Fibroblast of the aortic adventitia (primary cell): ENCODE measurements around the gene BAZ2B. TPM values are rescaled to one million over a fixed set of nuclear protein-coding genes. Genes with fewer than 3 reads are reported as not detected.

Experiments
- DNase-seq: peaks from one replicate; pipeline ENCODE4 v3.0.0-alpha.2; 2010; ENCODE audit warnings: low read depth
- H3K4me3 ChIP-seq: 2 replicates; pipeline ENCODE4 v1.5.1; 2011; ENCODE audit warnings: low read depth, mild to moderate bottlenecking, control low read depth, low read length, moderate library complexity
- total RNA-seq: library from RNA; depleted of rRNA; stranded (reverse); fragments of >200 nt; gene quantifications from 2 replicates; pipeline ENCODE4 v1.2.3, GENCODE V29; 2012; ENCODE audit warnings: low replicate concordance
- TF ChIP-seq, protein P1 (sequence below): IDR thresholded peaks from 2 replicates; pipeline ENCODE4 v1.5.1; 2011; ENCODE audit warnings: mild to moderate bottlenecking, low read length, control low read depth, inconsistent platforms; ENCODE audit not compliant: insufficient read depth

BAZ2B gene, protein sequence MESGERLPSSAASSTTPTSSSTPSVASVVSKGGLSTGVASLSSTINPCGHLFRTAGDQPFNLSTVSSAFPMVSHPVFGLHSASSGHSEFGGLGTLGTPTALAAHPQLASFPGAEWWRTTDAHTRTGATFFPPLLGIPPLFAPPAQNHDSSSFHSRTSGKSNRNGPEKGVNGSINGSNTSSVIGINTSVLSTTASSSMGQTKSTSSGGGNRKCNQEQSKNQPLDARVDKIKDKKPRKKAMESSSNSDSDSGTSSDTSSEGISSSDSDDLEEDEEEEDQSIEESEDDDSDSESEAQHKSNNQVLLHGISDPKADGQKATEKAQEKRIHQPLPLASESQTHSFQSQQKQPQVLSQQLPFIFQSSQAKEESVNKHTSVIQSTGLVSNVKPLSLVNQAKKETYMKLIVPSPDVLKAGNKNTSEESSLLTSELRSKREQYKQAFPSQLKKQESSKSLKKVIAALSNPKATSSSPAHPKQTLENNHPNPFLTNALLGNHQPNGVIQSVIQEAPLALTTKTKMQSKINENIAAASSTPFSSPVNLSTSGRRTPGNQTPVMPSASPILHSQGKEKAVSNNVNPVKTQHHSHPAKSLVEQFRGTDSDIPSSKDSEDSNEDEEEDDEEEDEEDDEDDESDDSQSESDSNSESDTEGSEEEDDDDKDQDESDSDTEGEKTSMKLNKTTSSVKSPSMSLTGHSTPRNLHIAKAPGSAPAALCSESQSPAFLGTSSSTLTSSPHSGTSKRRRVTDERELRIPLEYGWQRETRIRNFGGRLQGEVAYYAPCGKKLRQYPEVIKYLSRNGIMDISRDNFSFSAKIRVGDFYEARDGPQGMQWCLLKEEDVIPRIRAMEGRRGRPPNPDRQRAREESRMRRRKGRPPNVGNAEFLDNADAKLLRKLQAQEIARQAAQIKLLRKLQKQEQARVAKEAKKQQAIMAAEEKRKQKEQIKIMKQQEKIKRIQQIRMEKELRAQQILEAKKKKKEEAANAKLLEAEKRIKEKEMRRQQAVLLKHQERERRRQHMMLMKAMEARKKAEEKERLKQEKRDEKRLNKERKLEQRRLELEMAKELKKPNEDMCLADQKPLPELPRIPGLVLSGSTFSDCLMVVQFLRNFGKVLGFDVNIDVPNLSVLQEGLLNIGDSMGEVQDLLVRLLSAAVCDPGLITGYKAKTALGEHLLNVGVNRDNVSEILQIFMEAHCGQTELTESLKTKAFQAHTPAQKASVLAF (N-terminal part only)
- 72.3 and 115 TPM in 2 replicates for total RNA-seq

DNA sequence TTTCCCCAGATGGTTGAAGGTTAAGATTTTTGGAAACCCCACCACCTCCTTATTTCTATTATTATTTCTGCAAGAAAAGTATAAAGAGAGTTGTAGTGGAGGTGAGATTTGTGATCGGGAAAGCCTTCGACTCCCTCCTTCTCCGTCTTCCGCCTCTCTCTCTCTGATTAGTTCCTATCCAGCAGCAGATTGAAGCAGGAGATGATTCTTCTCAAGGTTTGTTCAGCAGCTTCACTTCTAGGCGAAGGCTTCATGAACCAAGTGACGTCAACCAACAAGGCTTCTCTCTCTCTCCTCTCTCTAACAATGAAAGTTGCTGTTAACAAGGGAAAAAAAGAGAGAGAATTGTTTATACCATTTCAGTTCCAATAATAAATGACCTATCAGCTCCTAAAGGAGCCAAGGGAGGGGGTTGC, at the start of gene BAZ2B:
Gene BAZ2B (minus strand): TSS at position 263 of the 416 bp plus-strand sequence. CDS start 137,829 bp downstream, outside the sequence.
- TF ChIP-seq, protein P1, sequence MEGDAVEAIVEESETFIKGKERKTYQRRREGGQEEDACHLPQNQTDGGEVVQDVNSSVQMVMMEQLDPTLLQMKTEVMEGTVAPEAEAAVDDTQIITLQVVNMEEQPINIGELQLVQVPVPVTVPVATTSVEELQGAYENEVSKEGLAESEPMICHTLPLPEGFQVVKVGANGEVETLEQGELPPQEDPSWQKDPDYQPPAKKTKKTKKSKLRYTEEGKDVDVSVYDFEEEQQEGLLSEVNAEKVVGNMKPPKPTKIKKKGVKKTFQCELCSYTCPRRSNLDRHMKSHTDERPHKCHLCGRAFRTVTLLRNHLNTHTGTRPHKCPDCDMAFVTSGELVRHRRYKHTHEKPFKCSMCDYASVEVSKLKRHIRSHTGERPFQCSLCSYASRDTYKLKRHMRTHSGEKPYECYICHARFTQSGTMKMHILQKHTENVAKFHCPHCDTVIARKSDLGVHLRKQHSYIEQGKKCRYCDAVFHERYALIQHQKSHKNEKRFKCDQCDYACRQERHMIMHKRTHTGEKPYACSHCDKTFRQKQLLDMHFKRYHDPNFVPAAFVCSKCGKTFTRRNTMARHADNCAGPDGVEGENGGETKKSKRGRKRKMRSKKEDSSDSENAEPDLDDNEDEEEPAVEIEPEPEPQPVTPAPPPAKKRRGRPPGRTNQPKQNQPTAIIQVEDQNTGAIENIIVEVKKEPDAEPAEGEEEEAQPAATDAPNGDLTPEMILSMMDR = no peak
- H3K4me3 ChIP-seq = peak within 1 kb of the TSS; percentile 81
- DNase-seq = peak; percentile 84

DNA sequence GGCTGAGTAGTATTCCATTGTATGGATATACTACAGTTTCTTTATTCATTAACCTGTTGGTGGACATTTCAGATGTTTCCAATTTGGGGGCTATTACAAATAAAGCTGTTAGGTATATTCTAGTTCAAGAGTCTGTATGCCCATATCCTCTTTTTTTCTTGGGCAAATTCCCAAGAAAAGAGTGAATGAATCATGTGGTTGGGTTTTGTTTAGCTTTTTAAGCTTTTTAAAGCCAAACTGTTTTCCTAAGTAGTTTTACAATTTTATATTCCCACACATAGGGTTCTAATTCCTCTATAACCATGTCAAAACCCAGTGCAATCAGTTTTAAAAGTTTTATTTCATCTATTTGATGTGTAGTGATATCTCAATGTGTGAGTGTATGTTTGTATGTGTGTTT, 44.9 kb upstream of the BAZ2B start:
- no peak overlapping the region for H3K4me3 ChIP-seq
- TF ChIP-seq, protein P1 = no peak
- DNase-seq = peak; percentile 43

DNA sequence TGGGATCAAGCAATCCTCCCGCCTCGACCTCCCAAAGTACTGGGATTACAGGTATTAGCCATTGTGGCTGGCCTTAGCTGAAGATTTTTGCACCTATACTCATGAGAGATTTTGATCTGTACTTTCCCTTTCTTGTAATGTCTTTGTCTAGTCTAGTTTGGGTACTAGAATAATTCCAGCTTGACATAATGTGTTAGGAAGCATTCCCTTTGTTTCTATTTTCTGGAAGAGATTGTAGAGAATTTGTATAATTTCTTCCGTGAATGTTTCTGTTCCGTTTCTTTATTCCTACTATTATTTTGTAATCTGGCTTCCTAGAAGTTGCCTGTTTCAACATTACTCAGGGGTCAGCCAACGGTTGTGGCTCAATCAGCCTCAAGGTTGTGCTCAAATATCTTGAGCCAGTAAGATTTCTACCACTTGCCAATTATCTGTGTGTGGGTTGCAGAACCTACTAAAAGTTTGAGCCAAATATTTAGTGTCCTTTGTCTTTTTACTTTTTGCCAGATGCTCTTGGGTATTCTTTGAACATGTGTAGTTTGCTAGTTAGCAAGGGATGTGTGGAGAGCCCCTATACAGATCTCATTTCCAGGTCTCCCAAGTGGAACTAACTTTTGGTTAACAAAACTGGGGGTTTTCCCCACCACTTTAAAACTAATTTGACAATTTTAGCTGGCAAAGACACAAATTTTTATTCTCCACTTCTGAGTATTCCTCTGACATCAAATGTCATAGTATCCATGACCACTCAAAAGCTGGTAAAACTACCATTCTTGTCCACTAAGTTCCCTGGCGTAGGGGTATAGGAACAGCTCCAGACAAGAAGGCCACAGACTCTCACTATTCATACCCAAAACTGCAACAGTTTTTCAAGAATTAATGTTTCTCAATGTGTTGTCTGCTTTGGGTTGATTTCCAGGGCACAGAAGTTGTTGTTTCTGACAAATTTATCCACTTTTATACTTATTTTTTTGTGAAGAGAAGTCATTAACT, 42.8 kb upstream of the BAZ2B start:
- DNase-seq = peak; percentile 89
- TF ChIP-seq, protein P1 = no peak
- no peak overlapping the region for H3K4me3 ChIP-seq

DNA sequence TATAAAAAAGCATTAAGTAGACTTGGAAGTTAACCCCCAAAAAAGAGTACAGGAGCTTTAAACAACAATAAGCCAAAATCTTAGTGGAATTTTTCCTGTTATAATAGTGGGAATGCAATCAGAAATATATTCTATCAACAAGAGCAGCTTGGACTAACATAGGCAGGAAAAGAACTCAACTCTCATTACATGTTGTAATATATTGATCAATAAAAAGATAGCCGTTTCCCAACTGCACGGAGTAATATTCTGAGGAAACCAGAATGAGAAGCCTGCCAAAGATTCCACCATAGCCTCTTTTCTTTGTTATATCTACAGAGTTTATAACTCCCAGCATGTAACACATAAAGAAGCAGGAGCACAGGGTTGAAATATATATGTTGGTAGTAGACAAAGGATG, 37.6 kb upstream of the BAZ2B start:
- TF ChIP-seq, protein P1 = no peak
- DNase-seq = no peak
- H3K4me3 ChIP-seq = no peak overlapping the region

DNA sequence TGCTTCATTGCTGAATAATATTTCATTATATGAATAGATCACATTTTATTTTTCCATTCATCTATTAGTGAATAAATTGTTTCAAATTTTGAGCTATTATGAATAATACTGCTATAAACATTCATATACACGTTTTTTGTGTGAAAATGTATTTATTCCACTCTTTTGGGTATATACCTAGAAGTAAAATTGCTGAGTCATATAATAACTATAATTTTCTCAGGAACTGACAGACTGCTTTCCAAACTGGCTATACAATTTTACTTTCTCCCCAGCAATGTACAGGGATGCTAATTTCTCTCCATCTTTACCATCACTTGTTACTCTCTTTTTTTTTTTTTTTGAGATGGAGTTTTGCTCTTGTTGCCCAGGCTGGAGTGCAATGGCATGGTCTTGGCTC, 35.5 kb upstream of the BAZ2B start:
- DNase-seq = no peak
- TF ChIP-seq, protein P1 = no peak
- no peak overlapping the region for H3K4me3 ChIP-seq
